Osteocyte (in vitro differentiated cells): Measurements from ENCODE around the gene SLC38A4. TPM values are rescaled to one million over a fixed set of nuclear protein-coding genes. Genes with fewer than 3 reads are reported as not detected.

Experiments
- DNase-seq: peaks from one replicate; pipeline ENCODE4 v3.0.0; 2021; ENCODE audit warnings: mixed read lengths; ENCODE audit not compliant: unreplicated experiment; ENCODE audit errors: extremely low spot score
- H3K27ac Mint-ChIP-seq: one replicate; pipeline ENCODE4 v1.8.0; 2021; ENCODE audit warnings: mild to moderate bottlenecking, mixed read lengths; ENCODE audit not compliant: unreplicated experiment
- H3K27me3 Mint-ChIP-seq: one replicate; pipeline ENCODE4 v1.8.0; 2021; ENCODE audit warnings: mixed read lengths; ENCODE audit not compliant: unreplicated experiment
- H3K36me3 Mint-ChIP-seq: one replicate; pipeline ENCODE4 v1.8.0; 2021; ENCODE audit warnings: mixed read lengths; ENCODE audit not compliant: unreplicated experiment
- H3K4me1 Mint-ChIP-seq: one replicate; pipeline ENCODE4 v1.8.0; 2021; ENCODE audit warnings: mixed read lengths; ENCODE audit not compliant: unreplicated experiment
- H3K4me3 Mint-ChIP-seq: one replicate; pipeline ENCODE4 v1.8.0; 2021; ENCODE audit warnings: mild to moderate bottlenecking, moderate library complexity, mixed read lengths; ENCODE audit not compliant: unreplicated experiment
- H3K9me3 Mint-ChIP-seq: one replicate; pipeline ENCODE4 v1.8.0; 2021; ENCODE audit warnings: mixed read lengths; ENCODE audit not compliant: unreplicated experiment
- total RNA-seq: library from RNA; stranded (reverse); gene quantifications from 2 replicates; pipeline ENCODE4 v1.2.1, GENCODE V29; 2021
- TF ChIP-seq, protein P1 (sequence below): fragments of 200-600 bp; sonication (generic); IDR thresholded peaks from 2 replicates; pipeline ENCODE4 v1.5.0; 2021; ENCODE audit warnings: antibody characterized with exemption, mild to moderate bottlenecking, moderate library complexity

The SLC38A4 gene
- total RNA-seq, 1 donor from 2014 or later: 11.4 TPM

DNA sequence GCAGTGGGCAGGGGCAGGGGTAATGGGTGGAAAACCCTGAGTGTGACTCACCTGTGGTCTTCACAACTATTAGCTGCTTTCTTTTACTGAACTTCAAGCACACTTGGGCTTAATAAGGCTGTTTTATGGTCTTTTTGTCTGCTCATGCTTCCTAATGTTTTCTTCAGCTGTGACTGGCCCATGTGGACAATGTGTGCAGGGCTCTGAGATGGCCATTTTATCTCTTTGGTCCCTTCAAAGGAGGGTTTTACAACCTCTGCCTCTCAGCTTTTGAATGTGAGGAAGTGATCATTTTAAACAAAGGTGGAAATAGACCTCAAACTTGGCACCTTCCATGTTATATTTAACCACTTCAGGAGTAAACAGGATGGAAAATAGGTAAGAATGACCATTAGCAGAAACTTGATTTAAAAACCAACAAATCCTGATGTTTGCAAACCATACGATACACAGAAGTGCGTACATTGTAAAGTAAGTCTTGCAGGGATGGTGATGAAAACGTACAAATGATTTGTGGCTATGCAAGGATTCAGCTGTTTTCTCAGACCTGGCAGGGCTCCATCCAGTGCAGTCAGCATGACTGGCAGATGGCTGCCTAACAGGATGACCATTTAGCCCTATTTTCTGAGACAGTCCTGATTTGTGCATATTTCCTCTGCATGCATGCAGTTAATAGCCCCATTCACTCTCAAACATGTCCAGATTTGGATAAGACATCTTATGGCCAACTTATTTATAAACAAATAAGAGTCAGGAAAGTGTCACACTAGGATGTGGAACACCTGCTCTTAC, 103.2 kb downstream of the SLC38A4 start:
- Mint-ChIP-seq H3K27ac (no peak overlapping the region), H3K9me3 (no peaks in the 10 kb centered on the region), H3K27me3 (no peaks in the 10 kb centered on the region), H3K4me1 (peaks cover 9% of the 10 kb centered on the region), H3K4me3 (no peak overlapping the region), H3K36me3 (no peaks in the 10 kb centered on the region)
- no peak for DNase-seq
- TF ChIP-seq, protein P1, sequence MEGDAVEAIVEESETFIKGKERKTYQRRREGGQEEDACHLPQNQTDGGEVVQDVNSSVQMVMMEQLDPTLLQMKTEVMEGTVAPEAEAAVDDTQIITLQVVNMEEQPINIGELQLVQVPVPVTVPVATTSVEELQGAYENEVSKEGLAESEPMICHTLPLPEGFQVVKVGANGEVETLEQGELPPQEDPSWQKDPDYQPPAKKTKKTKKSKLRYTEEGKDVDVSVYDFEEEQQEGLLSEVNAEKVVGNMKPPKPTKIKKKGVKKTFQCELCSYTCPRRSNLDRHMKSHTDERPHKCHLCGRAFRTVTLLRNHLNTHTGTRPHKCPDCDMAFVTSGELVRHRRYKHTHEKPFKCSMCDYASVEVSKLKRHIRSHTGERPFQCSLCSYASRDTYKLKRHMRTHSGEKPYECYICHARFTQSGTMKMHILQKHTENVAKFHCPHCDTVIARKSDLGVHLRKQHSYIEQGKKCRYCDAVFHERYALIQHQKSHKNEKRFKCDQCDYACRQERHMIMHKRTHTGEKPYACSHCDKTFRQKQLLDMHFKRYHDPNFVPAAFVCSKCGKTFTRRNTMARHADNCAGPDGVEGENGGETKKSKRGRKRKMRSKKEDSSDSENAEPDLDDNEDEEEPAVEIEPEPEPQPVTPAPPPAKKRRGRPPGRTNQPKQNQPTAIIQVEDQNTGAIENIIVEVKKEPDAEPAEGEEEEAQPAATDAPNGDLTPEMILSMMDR: no peak

DNA sequence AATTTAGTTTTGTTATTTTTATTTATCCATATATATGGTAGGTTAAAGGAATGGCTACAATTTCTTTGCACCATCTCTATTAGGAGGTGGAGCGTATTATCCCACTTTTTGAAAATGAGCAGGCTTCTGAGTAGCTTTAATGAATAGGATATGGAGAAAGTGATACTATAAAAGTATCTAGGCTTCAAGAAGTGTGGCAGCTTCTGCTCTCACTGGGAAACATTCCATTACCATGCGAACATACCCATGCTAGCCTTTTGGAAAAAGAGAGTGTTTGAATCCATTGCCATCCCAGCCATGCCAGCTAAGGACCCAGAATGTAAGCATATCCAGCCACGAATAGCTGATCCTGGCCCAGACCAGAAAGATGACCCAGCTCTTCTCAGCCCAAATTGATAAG, 107.3 kb downstream of the SLC38A4 start:
- DNase-seq: no peak
- no peaks in the 10 kb centered on the region for H3K27me3 Mint-ChIP-seq
- TF ChIP-seq, protein P1: no peak
- H3K36me3 Mint-ChIP-seq: no peaks in the 10 kb centered on the region
- H3K4me3 Mint-ChIP-seq: no peak overlapping the region
- H3K4me1 Mint-ChIP-seq: peaks cover under 1% of the 10 kb centered on the region
- peaks cover 5% of the 10 kb centered on the region for H3K9me3 Mint-ChIP-seq
- no peak overlapping the region for H3K27ac Mint-ChIP-seq

DNA sequence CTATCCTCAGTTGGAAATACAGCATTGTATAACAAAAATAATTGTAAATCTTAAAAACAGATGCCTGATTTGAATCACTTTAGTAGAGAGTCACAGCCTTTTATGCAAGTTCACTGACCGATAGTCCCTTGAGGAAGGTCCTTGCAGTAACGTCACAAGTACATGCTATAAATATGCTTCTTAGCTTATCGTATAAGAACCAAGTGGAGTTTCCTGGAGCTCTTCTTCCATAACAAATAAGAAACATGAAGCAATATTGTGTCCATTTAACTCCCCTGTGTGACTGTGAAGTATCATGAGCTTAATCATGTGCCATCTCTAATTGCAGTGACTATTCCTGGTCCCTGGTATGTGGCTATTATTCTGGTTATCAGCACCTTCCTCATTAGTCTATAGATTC, 107.9 kb downstream of the SLC38A4 start:
- H3K4me1 Mint-ChIP-seq: no peaks in the 10 kb centered on the region
- no peak for DNase-seq
- TF ChIP-seq, protein P1: no peak
- no peak overlapping the region for H3K27ac Mint-ChIP-seq
- peaks cover 5% of the 10 kb centered on the region for H3K9me3 Mint-ChIP-seq
- no peak overlapping the region for H3K4me3 Mint-ChIP-seq
- H3K27me3 Mint-ChIP-seq: no peaks in the 10 kb centered on the region
- H3K36me3 Mint-ChIP-seq: no peaks in the 10 kb centered on the region

DNA sequence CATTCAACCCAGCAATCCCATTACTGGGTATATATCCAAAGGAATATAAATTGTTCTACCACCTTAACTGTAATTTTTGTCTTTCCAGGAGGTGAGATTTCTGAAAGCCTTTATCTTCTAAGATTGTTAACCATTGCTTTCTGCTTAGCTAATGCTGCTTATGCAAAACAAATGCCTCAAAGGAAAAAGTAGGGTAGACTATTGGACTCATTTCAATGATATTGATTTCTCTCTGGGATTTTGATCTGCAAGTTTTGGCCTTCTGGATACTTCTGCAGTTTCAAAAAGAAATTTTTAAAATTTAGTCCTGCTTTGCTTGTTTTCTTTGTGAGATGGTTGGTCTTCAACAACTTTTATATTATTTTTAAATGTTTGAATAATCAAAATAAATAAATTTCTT, 108.6 kb downstream of the SLC38A4 start:
- no peaks in the 10 kb centered on the region for H3K27me3 Mint-ChIP-seq
- H3K36me3 Mint-ChIP-seq: no peaks in the 10 kb centered on the region

More for the DNA sequence above, 108.6 kb downstream of the SLC38A4 start:
- Mint-ChIP-seq H3K4me3 (no peak overlapping the region), H3K27ac (no peak overlapping the region), H3K9me3 (peaks cover 5% of the 10 kb centered on the region), H3K4me1 (peaks cover under 1% of the 10 kb centered on the region)
- no peak for DNase-seq
- TF ChIP-seq, protein P1: no peak
